GM19239 (cell line): ENCODE results near the gene KRTAP5-6.

Source experiments
- DNase-seq: peaks from one replicate; pipeline ENCODE4 v3.0.0; 2011; ENCODE audit warnings: low spot score; ENCODE audit not compliant: insufficient read length
- FAIRE-seq: peaks from 2 replicates; lab custom pipeline; 2011; peaks lifted over from hg19 to GRCh38; lab: Jason Lieb, UNC

KRTAP5-6 gene

DNA sequence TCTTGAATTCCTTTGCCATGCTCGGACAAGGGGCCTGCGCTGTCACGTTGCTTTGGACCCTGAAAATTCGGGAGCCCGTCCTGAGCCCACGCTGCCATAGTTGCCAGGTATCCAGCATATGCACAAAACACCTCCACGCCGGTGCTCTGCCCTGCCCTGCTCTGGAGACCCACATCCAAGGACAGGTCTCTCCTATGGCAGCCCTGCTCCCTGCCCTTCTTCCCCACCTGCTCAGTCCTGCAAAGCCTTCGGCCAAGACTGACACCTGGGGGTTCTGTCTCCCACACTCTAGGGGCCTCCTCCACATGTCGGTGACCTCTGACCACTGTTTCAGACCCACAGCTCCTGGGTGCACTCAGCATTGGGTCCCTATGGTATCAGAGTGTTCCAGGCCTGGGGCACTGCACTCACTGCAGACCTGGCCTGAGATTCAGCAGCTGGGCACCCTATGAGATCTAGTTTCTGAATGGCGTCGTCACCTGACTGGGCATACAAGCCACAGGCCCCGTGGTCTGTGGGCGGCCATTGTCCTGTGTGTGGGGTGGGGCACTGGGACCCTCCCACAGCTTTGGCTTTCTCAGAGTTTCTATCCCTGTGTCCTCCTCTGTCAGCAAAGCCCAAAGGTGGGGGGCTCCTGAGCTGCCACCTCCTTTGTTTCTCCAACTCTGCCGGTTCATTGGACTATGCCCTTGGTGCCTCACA, 2.0 kb upstream of the KRTAP5-6 start:
- FAIRE-seq (no peak), DNase-seq (no peak)

DNA sequence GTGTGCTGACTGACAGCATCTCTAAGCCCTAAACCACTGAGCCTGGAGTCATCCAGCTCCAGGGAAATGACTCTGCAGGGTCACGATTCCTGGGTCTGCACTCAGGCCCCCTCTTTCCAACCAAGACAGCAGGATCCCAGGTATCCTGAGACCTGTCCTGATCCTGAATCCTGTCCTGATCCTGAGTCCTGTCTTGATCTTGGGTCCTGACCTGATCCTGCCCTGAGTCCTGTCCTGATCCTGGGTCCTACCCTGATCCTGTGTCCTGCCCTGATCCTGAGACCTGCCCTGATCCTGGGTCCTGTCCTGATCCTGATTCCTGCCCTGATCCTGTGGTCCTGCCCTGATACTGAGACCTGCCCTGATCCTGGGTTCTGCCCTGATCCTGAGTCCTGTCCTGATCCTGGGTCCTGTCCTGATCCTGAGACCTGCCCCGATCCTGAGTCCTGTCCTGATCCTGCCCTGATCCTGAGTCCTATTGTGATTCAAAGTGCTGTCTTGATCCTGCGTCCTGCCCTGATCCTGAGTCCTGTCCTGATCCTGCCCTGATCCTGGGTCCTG, 1.4 kb upstream of the KRTAP5-6 start:
- FAIRE-seq = no peak
- DNase-seq = no peak

DNA sequence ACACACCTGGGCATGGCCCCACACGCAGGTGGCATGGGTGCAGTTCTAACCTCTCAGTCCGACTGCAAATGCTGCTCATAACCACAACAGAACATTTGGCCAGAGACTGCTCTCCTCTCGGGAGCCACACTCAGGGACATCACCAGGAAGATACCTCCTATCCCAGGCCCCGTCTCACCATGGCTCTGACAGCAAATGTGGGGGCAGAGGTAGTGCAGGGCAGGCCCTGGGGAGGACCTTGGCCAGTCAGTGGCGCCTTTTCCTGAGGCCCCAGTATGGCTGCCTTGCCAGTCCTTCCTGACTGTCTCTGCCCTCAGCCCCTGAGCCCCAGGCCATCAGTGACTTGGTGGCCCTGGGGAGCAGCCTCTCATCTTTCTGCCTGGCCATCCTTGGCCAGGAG, 2.8 kb downstream of the KRTAP5-6 start:
- DNase-seq = no peak

DNA sequence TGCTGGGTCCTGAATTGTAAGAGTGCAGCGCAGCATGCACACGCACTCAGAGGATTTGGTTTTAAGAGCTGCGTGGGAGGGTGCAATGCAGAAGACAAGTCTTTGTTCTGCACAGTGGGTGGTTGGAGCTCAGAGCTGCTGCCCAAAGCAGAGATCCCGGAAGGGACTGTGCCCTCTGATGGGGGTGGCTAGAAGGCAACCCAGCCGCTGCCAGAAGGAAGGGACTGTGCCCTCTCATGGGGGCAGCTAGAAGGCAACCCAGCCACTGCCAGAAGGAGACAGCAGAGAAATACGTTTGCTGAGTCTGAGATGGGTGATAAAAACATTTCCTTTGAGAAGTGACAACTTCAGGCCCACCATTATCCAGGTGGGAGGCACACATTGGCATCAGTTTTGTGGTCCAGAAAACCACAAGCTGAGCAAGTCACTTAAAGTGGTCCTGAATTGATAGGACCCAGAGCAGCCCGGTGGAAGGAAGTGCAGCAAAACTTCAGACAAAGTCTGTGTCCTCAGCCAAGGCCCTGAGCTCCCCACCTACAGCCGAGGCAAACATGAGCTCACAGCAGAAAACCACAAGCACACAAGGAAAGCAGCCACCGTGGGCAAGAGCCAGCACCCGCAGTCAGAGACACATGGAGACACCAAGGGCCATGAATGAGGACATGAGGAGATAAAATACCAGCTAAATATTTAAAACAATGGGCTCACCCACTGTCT, 4.3 kb downstream of the KRTAP5-6 start:
- FAIRE-seq (no peak), DNase-seq (no peak)

More for the DNA sequence above, 2.8 kb downstream of the KRTAP5-6 start:
- FAIRE-seq = no peak

DNA sequence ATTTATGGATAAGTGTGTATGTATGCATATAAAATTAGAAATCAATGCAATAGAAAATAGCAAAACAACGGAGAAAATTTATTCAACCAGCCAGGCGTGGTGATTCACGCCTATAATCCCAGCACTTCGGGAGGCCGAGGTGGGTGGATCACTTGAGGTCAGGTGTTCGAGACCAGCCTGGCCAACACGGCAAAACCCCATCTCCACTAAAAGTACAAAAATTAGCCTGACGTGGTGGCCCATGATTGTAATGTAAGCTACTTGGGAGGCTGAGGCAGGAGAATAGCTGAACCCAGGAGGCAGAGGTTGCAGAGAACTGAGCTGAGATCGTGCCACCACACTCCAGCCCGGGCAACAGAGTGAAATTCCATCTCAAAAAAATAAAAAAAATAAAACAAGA, 5.5 kb downstream of the KRTAP5-6 start:
- no peak for DNase-seq
- FAIRE-seq = no peak

DNA sequence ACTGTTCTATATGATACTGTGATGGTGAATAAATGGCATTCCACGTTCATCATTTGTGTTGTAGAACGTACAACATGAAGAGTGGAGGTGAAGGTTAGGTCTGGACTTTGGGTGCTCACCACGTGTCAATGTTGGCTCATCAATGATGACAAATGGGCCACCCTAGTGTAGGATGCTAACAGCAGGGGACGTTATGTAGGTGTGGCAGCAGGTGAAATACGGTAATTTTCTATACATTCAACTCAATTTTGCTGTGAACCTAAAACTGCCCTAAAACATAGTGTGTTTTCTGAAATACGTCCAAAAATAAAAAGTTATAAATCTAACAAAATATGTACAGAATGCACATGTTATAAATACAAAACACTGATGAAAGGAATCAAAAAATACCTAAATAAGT, 6.2 kb downstream of the KRTAP5-6 start:
- DNase-seq = no peak
- no peak for FAIRE-seq

DNA sequence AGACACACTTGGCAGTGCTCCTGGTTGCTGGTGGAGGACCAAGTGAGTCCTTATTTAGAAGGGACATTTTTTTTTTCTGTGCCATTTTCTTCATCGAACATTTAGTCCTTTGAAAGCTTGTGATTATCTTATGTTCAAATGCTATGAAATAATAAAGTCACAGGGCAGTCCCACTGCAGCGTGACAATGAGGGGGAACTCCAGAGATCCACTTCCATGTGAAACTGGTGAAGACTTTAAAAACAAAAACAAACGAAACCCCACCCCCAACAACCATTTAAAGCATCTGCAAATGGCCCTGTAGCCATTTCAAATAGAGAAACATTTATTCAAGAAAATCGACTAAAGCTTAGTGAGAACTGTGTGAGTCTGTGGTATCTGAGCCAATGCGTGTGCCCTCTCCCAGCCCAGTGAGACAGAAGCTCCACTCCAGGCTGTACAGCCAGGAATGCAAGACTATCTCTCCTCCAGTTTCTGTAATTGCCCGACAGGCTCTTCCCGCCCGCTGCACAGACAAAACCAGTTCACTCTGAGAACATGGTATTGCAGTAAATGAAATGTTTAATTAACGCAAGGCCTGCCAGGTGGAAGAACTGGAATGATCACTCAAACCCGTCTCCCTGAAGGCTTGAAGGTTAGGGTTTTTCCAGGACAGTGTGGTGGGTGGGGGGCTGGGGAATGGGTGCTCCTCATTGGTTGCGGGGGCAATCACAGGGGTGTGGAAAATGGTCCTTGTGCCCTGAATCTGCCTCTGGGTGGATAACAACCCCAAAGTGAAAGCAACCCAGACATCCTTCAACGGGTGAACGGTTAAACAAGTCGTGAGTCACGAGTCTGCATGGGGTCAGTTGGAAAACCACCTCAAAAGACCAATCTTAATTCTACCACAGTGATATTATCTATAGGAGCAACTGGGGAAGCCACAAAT, 8.4 kb downstream of the KRTAP5-6 start:
- DNase-seq (no peak), FAIRE-seq (no peak)

DNA sequence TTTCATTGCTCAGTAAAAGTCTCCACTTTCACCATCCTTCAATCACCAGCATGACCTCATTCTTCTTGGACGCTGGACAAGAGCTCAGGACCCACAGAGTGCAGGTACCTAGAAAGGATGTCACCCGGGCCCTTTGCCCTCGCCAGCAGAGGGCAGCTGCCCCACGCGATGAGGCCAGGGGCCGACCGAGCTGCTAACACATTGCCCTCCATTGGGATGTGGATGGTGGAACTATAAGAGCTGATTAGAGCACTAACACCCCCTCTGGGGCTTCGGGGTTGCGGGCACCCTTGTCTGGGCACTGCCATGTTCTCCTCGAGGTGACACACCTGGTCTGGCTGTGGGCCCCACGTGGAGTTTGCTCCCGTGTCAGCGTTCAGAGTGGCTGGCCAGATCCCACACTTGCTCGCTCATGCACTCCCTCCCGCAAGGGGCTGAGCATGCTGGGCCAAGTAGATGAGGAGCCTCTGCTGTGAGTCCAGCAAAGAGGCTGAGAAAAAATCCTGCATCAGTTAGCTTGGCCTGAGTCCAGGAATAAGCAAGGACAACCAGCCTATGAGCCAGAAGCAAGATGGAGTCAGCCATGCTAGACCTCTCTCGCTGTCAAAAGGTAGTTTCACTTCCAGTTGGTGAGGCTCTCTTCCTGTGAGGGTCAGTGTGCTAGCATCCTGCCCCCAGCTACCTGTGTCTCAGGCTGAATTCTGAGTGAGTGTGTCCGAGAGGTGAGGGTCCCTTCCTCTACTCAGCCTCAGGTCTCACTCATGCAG, 9.8 kb downstream of the KRTAP5-6 start:
- DNase-seq = no peak
- no peak for FAIRE-seq

DNA sequence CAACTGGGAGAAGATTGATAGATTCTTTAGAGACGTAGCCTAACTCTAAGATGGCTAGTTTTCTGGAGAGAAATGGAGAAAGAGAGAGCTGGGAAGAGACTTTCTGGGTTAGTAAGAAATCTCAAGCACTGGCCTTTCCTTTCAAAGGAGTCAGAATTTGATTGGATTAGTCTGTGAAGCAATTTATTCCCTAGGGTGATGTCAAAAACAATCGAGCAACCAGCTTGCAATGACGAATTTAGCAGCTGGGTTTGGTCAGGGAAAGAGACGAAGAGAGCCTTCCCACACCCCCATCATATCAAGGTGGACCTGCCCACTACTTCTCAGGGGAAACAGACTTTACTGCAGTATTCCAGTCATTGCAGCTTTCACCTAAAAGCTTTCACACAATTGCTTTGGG, 10.8 kb downstream of the KRTAP5-6 start:
- FAIRE-seq (no peak), DNase-seq (no peak)

DNA sequence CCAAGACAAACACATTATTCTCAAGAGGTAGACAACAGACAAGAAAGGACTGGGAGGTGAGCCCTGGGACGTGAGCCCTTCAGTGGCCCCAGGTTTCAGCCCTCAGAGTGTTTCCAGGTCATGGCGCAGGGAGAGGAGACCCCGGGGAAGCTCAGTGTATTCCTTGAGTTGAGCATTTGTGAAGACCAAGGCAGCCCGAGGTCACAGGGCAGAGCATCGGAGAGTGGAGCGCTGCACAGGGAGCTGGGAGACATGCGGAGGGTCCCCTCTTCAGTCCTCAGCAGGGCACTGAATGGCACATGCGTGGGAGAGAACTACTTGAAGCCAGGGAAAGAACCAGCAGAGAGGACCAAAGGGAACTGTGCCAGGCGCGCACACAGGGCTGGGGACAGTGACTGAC, 11.7 kb downstream of the KRTAP5-6 start:
- no peak for FAIRE-seq

DNA sequence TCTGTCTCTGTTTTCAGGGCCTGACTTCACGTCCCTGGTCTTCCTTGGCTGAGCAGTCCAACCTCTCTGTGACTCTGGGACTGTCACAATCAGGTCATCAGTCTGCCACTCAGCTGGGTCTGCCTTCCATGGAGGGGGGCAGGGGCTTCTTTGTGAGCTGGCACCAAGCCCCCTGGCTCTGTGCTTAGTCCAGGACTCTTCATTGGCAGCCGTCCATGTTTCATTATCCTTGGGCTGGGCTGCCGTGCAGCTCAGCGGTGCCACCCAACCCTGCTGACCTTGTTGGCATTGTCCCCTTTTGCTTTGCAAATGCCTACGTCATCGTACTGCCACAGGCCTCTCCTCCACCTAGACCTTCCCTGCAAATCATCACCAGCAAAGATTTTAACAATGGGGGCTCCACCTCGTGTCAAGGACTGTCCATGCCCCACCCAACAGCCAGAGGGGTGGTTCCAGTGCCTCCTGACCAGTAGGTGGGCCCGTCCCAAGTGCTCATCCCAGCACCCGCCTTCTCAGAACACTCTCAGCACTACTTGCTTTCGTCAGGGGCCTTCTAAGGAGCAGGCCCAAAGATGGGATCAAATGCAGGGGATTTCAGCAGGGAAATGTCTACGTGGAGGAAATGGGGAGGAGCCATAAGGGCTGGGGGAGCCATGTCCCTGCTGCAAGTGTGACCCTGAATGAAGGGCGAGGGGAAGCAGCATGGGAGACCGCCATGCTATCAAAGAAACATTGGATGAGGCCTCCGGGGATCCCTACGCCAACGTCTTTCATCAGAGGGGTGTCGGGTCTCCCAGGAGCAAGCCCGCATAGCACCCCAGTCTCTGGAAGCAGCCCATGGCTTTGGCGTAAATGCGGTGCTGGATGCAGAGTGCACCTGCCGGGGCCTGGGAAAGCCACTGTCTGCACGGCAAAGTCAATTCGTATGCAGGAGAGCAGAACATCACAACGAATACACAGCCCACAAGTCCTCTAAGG, 18.2 kb downstream of the KRTAP5-6 start:
- DNase-seq (no peak), FAIRE-seq (no peak)

More for the DNA sequence above, 11.7 kb downstream of the KRTAP5-6 start:
- no peak for DNase-seq

DNA sequence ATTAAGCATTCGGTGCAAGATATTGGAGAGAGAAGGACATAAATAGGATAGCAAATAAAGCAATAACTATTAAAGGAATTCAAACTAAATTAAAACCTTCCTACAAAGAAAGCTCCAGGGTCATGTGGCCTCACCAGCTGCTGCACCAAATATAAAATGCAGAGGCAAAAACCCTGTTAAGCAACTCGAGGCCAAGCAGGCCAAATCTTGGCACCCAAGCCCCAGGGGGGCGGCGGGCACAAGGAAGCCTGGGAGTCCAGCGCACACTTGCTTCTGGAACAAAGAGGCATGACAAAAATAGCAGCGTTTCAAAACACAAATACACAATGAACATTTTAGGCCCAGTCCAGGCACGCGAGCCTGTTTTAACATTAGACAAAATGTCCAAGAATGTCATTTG, 20.8 kb downstream of the KRTAP5-6 start:
- DNase-seq (no peak), FAIRE-seq (no peak)

DNA sequence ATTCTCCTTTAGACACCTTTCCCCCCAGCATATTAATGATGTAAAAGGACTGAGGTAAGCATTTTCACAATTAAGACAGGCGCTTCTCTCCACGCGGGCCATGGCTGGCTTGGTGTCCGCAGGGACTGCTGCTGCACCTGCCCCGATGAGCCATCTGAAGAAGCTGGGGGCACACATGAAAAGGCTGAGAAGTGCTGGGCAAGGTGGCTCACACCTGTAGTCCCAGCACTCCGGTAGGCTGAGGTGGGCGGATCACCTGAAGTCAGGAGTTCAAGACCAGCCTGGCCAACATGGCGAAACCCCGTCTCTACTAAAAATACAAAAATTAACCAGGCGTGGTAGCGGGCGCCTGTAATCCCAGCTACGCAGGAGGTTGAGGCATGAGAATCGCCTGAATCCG, 21.3 kb downstream of the KRTAP5-6 start:
- FAIRE-seq = no peak
- no peak for DNase-seq

DNA sequence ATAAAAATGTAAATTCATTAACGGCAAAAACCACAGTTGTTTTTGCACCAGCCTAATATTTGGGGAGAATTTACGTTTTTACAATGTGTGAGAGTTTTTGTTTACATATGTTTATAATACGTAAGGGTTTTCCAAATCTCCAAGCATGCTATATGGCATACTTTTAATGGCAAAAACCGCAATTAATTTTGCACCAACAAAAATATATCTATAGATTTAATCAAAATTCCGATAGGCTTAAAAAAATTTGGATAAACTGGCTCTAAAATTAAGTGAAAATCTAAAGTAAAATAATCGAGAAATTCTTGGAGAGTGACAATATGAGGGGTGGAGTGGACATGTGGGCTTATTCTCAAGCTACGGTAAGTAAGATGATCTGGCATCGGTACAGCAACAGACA, 22.8 kb downstream of the KRTAP5-6 start:
- FAIRE-seq (no peak), DNase-seq (no peak)

DNA sequence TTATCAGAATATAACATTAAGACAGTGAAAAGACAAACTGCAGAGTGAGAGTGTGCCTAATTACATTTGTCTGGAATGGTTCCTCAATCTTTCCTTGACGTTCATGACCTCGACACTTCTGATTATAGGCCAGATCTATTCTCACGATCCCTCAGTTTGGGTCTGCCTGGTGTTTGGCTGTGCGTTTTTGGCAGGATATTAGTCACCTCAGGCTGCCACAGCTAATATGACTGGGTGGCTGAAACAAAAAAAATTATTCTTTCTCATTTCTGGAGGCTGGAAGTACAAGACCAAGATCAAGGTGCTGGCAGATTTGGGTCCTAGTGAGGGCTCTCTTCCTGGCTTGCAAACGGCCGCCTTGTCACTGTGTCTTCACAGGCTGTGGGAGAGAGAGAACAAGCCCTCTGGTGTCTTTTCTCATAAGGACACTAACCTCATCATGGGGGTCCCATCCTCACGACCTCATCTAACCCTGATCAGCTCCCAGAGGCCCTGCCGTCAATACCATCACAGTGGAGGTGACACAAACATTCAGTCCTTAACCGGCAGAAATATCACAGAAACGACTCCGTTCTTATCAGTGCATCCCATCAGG, 30.2 kb downstream of the KRTAP5-6 start:
- DNase-seq (no peak), FAIRE-seq (no peak)

DNA sequence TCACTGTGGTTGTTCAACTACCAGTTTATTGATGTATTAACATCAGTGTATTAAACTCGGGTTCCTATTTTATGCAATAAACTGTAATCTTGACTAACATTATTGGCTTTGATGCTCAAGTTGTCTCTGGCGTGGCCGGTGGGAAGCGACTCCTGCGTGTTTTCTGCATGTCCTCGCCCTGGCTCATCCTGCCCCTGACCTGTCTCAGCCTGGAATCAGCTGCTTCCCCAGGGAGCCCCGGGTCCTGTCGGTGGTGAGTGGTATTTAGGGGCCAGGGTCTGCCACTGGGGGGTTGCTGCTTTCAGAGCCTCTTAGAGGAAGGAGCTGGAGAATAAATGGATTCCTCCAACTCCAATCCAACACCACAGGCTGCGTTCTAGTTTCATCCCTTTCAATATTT, 30.9 kb downstream of the KRTAP5-6 start:
- FAIRE-seq = no peak
- DNase-seq = no peak

DNA sequence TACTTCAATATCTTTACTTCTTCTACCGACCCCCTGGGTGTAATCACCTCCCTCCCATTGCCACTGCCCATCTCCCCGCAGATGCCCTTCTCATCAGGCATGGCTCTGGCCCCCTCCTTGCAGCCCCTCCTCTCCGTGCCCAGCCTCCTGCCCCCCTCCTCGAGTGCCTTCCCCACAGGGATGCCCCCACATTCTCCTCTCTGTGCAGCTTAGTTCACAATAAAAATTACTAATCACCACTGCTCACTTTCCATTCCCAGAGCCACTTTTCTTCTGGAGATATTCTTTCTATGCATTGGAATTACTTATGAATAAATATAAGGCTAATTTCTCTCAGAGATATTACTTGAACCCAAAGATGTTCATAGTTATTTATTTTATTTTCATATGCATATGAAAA, 31.3 kb downstream of the KRTAP5-6 start:
- no peak for DNase-seq
- FAIRE-seq = no peak

DNA sequence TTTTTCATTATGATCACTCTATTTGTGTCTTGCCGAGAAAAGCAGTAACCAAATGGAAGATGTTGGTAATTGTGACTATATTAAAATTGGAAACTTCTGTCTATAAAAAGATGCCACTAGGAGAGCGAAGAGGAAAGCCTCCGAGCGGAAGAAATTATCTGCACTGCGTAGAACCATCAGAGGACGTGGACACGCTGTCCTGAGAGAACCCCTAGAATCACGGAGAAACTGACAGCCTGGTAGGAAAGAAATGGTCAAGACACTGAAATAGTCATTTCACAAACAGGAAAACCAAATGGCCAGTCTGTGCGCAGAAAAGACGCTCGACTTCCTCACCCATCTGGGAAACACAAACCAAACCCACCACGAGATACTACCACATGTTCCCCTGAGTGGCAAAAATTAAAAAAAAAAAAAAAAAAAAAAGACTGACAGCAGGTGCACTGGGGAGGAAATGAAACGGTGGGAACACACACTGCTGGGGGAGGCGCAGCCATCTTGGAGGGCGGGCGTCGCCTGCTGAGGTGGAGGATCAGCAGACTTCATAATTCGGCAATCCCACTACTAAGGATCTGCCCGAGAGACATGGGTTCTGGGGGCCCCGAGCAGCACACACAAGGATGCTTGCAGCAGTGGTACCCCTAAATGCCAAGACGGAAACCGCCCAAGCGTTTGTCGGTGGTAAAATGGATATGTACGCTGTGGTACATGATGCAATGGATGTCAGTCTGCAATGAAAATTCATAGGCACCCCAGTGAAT, 32.1 kb downstream of the KRTAP5-6 start:
- FAIRE-seq = no peak

More for the DNA sequence above, 32.1 kb downstream of the KRTAP5-6 start:
- no peak for DNase-seq
